ENCODE results near the gene CHSY1. TPM values are rescaled to one million over a fixed set of nuclear protein-coding genes. Genes with fewer than 3 reads are reported as not detected.
A peak's percentile ranks its signal among the peaks of the same experiment; 100 is the strongest.

The CHSY1 gene
- total and polyA plus RNA-seq, 8 donors: 4.7 to 57.1 (median 22.1) TPM

DNA sequence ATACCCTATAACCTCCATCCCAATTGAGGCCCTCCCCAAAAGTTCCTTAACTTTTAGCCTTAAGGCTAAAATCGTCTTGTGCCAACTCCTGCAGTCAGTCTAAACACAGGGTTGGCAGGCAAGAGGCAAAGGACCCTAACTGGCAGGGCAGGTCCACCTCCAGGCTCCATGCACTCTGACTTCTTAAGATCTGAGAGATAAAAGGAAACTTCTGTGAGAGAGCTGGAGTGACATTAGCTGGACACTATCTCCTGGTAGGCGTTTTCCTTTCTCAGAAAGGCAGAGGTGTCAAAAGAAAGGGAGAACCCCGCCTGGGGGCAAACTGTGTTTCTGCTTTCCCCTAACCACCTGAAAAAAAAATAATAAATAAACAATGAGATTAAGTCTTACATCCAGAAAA, 3.6 kb downstream of the CHSY1 start:
- Histone ChIP-seq H3K4me3 (no peak overlapping the region), H3K27me3 (no peaks in the 10 kb centered on the region), H3K4me1 (peaks cover 60 to 85% (median 76%) of the 10 kb centered on the region in 4 donors), H3K9me3 (no peaks in the 10 kb centered on the region), H3K27ac (peak overlapping the region in 1 of 5 donors; percentile 57), H3K36me3 (peaks cover 0 to 5% (median 2%) of the 10 kb centered on the region in 4 donors)
- TF ChIP-seq POLR2A (IDR thresholded peaks at IDR 0.05) (no peak), EP300 (IDR thresholded peaks at IDR 0.05) (no peak), POLR2AphosphoS5 (IDR thresholded peaks at IDR 0.05) (no peak)
- TF ChIP-seq, protein P1, sequence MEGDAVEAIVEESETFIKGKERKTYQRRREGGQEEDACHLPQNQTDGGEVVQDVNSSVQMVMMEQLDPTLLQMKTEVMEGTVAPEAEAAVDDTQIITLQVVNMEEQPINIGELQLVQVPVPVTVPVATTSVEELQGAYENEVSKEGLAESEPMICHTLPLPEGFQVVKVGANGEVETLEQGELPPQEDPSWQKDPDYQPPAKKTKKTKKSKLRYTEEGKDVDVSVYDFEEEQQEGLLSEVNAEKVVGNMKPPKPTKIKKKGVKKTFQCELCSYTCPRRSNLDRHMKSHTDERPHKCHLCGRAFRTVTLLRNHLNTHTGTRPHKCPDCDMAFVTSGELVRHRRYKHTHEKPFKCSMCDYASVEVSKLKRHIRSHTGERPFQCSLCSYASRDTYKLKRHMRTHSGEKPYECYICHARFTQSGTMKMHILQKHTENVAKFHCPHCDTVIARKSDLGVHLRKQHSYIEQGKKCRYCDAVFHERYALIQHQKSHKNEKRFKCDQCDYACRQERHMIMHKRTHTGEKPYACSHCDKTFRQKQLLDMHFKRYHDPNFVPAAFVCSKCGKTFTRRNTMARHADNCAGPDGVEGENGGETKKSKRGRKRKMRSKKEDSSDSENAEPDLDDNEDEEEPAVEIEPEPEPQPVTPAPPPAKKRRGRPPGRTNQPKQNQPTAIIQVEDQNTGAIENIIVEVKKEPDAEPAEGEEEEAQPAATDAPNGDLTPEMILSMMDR (IDR thresholded peaks at IDR 0.05): no peak
- 50 to 59% (median 54%) methylated on average over 3 of the region's 3 CpGs for WGBS, 5 donors
- DNase-seq: no peak
- intact Hi-C loops (cut with DNase I; ENCODE audit: low total_unique reads): no loop called here

DNA sequence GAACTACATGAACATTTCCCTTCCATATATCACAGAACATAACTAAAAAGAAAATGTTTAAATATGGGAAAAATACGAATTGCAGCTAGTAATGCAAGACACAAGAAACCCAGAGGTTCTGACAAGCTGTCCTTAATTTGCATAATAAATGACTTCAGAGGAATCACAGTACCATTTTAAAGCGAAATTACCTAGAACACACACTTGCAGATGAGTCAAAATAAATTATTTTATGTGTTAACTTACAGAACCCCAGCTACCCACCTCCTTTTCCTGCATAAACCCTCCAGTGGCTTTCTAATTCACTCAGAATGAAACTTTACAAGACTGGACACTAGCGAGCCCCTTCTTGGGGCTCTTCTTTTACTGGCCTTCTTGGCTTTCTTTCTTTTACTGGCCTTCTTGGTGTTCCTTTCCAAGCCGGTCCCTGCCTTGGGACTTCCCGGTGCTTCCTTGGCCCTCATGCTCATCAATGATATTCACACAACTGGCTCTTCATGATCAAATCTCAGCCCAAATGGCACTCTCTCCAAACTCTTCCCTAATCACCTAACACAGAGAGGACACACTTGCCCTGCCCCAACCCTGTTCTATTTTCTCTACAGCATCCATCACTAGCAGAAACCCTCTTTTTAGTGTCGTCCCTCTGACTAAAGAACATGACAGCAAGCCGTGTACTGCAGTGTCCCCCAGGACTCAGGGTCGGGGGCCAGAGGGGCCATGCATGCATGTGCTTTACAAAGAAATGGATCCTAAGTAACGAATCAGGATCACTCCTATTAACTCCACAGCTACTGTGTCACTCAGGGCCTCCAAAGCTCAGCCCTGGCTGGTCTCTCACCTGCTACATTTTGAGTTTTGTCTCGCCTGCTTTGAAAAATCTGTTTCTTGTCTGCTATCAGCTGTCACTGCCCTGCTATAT, 4.8 kb downstream of the CHSY1 start:
- H3K27ac ChIP-seq: peak overlapping the region in 3 of 5 donors; percentile 39 to 57 (median 46)
- H3K36me3 ChIP-seq: peaks cover 0 to 6% (median 2%) of the 10 kb centered on the region in 4 donors
- no peaks in the 10 kb centered on the region for H3K9me3 ChIP-seq
- DNase-seq: no peak
- H3K4me1 ChIP-seq: peaks cover 64 to 88% (median 78%) of the 10 kb centered on the region in 4 donors
- no peak overlapping the region for H3K4me3 ChIP-seq
- TF ChIP-seq POLR2AphosphoS5 (IDR thresholded peaks at IDR 0.05): no peak
- no peak for TF ChIP-seq EP300 (IDR thresholded peaks at IDR 0.05)
- TF ChIP-seq POLR2A (IDR thresholded peaks at IDR 0.05): no peak
- TF ChIP-seq, protein P1 (IDR thresholded peaks at IDR 0.05): no peak
- intact Hi-C loops (cut with DNase I; ENCODE audit: low total_unique reads): no loop called here
- no peaks in the 10 kb centered on the region for H3K27me3 ChIP-seq
- WGBS, 5 donors: 77 to 86% (median 85%) methylated on average over 10 of the region's 10 CpGs

DNA sequence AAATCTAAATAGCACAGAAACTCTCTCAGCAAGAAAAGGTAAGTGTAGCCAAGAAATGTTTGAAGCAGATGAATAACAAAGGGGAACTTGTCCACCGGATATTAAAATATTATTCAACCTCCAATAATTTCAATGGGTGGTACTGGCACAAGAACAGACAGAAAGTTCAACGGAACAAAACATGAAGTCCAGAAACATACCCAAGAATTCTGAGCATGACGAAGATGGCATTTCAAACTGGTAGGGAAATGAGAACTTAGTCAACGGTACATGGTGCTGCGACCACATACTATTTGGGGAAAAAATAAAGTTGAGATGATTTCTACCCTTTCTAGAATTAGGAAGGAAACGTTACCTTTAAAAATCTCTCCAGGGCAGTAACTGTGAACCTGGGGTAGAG, 5.5 kb downstream of the CHSY1 start:
- no peak overlapping the region for H3K4me3 ChIP-seq
- TF ChIP-seq POLR2A (IDR thresholded peaks at IDR 0.05) (no peak), EP300 (IDR thresholded peaks at IDR 0.05) (no peak), POLR2AphosphoS5 (IDR thresholded peaks at IDR 0.05) (no peak)
- TF ChIP-seq, protein P1 (IDR thresholded peaks at IDR 0.05): no peak
- DNase-seq: no peak
- peaks cover 64 to 94% (median 83%) of the 10 kb centered on the region in 4 donors for H3K4me1 ChIP-seq
- H3K36me3 ChIP-seq: peaks cover 0 to 7% (median 2%) of the 10 kb centered on the region in 4 donors
- 67 to 77% (median 70%) methylated on average over 6 of the region's 6 CpGs for WGBS, 5 donors
- no peaks in the 10 kb centered on the region for H3K27me3 ChIP-seq
- H3K27ac ChIP-seq: peak overlapping the region in 3 of 5 donors; percentile 39 to 57 (median 46)
- intact Hi-C loops (cut with DNase I; ENCODE audit: low total_unique reads): no loop called here
- H3K9me3 ChIP-seq: no peaks in the 10 kb centered on the region

DNA sequence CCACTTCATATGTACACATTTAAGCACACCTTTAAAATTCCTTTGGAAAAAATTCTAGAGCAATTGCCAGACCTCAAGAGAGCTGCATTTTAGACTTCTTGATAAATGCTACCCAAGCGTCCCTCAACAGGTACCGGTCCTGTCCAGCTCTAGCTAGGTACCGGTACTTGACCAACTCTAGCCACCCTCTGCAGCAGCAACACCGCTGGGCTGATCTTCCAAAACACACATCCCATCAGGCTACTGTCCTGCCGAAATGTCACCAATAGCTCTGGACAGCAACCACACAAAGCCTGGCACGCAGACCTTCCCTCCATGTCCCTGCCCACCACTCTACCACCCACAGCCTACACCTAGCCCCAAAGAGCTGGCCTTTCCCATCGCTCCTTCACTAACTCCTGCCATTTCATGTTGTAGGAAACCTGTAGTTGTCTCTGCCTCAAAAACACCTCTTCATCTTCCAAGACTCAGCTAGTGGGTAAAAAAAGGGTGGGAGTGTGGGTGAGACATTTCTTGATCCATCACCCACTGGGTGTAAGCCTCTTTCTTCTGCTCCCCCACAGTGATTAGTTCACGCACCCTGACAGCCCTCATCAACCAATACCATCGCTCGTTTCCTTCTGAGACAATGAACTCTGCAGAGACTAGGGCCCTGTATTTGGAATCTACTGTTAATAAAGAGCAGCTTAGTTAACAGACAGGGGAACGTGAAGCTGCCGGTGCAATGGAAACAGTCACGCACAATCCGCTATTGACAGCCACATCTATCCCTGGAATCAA, 6.8 kb downstream of the CHSY1 start:
- no peak overlapping the region for H3K4me3 ChIP-seq
- intact Hi-C loops (cut with DNase I; ENCODE audit: low total_unique reads): no loop called here

More for the DNA sequence above, 6.8 kb downstream of the CHSY1 start:
- H3K9me3 ChIP-seq: no peaks in the 10 kb centered on the region
- peaks cover 0 to 7% (median 2%) of the 10 kb centered on the region in 4 donors for H3K36me3 ChIP-seq
- DNase-seq: no peak
- no peaks in the 10 kb centered on the region for H3K27me3 ChIP-seq
- WGBS, 5 donors: 88 to 91% (median 89%) methylated on average over 14 of the region's 14 CpGs
- TF ChIP-seq POLR2A (IDR thresholded peaks at IDR 0.05): no peak
- TF ChIP-seq, protein P1 (IDR thresholded peaks at IDR 0.05): no peak
- no peak for TF ChIP-seq POLR2AphosphoS5 (IDR thresholded peaks at IDR 0.05)
- TF ChIP-seq EP300 (IDR thresholded peaks at IDR 0.05): no peak
- H3K27ac ChIP-seq: peak overlapping the region in 3 of 5 donors; percentile 36 to 57 (median 50)
- H3K4me1 ChIP-seq: peaks cover 59 to 100% (median 85%) of the 10 kb centered on the region in 4 donors

All from stomach (tissue), 9 donors.